Suprapubic skin (tissue), 4 donors: ENCODE data around the gene GPA33.

Source experiments
- EP300 ChIP-seq: sonication (generic); formaldehyde crosslinking; IDR thresholded peaks from one replicate; pipeline ENCODE4 v1.6.1; 2017; ENCODE audit warnings: antibody characterized with exemption
- POLR2A ChIP-seq, 2 donors: fragments of 450-650 bp; IDR thresholded peaks; one replicate each; pipeline ENCODE4 v1.6.1; 2017; ENCODE audit warnings: antibody characterized with exemption in 2 of 2, mild to moderate bottlenecking in 2 of 2, moderate library complexity in 2 of 2
- POLR2AphosphoS5 ChIP-seq, 3 donors: sonication (generic); formaldehyde crosslinking; IDR thresholded peaks; one replicate each; pipeline ENCODE4 v1.6.1; 2017; ENCODE audit warnings: antibody characterized with exemption in 3 of 3
- TF ChIP-seq, protein P1 (sequence below), 2 donors: fragments of 200-600 bp in 1 of 2; fragments of 450-650 bp in 1 of 2; sonication (generic) in 1 of 2; IDR thresholded peaks; one replicate each; pipeline ENCODE4 v1.5.1; 2016 to 2019; ENCODE audit warnings: antibody characterized with exemption in 2 of 2, mild to moderate bottlenecking in 1 of 2, moderate library complexity in 1 of 2

DNA sequence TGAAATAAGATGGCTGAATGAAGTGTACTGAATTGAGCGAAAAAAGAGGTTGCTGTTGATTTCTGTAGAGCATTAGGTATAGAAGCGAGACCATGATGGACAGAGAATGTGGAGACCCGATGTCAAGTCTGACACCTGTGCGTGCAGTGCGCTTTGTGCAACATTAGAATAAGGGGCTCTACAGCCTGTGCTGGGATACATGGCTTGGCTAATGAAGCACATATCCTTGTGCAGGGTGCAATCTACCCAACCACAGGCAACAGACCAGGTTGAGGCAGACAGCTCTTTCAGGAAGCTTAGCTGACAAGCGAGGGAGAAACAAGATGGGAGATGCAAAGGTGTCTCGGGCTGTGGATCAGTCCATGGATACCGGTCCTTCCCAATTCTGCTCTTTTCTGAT is 18.9 kb downstream of the GPA33 start:
- TF ChIP-seq, protein P1, sequence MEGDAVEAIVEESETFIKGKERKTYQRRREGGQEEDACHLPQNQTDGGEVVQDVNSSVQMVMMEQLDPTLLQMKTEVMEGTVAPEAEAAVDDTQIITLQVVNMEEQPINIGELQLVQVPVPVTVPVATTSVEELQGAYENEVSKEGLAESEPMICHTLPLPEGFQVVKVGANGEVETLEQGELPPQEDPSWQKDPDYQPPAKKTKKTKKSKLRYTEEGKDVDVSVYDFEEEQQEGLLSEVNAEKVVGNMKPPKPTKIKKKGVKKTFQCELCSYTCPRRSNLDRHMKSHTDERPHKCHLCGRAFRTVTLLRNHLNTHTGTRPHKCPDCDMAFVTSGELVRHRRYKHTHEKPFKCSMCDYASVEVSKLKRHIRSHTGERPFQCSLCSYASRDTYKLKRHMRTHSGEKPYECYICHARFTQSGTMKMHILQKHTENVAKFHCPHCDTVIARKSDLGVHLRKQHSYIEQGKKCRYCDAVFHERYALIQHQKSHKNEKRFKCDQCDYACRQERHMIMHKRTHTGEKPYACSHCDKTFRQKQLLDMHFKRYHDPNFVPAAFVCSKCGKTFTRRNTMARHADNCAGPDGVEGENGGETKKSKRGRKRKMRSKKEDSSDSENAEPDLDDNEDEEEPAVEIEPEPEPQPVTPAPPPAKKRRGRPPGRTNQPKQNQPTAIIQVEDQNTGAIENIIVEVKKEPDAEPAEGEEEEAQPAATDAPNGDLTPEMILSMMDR (IDR thresholded peaks at IDR 0.05) = no peak
- no peak for TF ChIP-seq POLR2A (IDR thresholded peaks at IDR 0.05)
- TF ChIP-seq POLR2AphosphoS5 (IDR thresholded peaks at IDR 0.05) = no peak
- TF ChIP-seq EP300 = no peak
